Measurements from ENCODE around the gene BACH2. TPM values are rescaled to one million over a fixed set of nuclear protein-coding genes. Genes with fewer than 3 reads are reported as not detected.

BACH2 gene
- total and polyA plus RNA-seq, 2 experiments from 2014 or later = 1.6 to 5.7 TPM

DNA sequence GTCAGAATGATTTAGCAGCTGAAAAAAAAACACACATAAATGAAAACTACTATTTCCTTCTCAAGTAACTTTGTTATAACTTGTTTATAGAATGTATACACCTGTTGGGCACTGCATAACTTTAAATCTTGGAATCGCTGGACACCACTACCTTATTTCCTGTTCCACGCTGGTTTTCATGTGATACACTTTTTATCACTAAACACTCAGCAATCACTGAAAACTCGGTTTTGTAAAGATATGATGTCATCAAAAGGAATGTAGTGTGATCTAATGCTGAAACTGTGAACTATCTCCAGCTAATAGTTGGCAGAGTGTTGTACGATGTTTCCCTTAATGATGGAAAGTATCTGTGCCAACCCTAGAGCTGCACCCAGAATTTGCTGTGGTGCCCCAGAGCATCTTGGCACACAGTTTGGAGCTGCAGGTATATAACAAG is 127.9 kb downstream of the BACH2 start (continued):
- TF ChIP-seq, protein P1, sequence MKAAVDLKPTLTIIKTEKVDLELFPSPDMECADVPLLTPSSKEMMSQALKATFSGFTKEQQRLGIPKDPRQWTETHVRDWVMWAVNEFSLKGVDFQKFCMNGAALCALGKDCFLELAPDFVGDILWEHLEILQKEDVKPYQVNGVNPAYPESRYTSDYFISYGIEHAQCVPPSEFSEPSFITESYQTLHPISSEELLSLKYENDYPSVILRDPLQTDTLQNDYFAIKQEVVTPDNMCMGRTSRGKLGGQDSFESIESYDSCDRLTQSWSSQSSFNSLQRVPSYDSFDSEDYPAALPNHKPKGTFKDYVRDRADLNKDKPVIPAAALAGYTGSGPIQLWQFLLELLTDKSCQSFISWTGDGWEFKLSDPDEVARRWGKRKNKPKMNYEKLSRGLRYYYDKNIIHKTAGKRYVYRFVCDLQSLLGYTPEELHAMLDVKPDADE (IDR thresholded peaks at IDR 0.05) = no peak

DNA sequence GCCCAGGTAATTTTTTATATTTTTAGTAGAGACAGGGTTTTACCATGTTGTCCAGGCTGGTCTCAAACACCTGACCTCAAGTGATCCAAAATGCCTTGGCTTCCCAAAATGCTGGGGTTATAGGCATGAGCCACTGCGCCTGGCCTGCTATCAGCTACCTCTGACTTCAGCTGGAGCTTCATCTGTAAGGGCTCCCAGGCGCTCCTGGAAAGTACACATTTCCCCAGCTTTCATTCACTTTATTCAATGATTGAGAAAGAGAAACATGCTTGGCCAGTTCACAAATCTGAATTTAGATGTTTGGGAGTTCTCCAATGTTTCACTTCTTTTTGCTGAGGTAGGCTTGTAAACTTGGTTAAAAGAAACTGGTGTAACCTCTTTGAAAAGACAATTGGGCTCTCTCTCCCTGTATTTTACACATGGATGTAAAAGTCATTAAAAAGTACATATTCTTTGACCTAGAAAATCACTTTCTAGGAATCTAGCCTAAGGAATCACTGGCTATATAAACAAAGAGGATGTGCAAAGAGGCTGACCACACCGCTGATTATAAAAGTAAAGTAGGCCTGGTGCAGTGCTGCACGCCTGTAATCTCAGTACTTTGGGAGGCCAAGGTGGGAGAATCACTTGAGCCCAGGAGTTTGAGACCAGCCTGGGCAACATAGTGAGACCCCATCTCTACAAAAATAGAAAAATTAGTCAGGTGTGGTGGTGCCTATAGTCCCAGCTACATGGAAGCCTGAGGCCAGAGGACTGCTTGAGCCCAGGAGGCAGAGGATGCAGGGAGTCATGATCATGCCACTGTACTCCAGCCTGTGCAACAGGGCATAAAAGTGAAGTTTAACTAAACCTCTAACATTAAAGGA is 128.9 kb downstream of the BACH2 start:
- Histone ChIP-seq H3K36me3 (ENCODE audit: insufficient read depth) (no peaks in the 10 kb centered on the region), H3K4me2 (no peak overlapping the region), H3K27me3 (ENCODE audit: insufficient read depth) (no peaks in the 10 kb centered on the region), H3F3A (replicated peaks; ENCODE audit: low read depth) (no peaks in the 10 kb centered on the region), H3K4me3 (no peak overlapping the region), H4K20me1 (replicated peaks; ENCODE audit: insufficient read depth) (no peaks in the 10 kb centered on the region), H3K27ac (ENCODE audit: low read depth) (no peak overlapping the region), H3K79me2 (replicated peaks; ENCODE audit: insufficient read depth) (no peaks in the 10 kb centered on the region), H3K9me2 (ENCODE audit: insufficient read depth) (no peaks in the 10 kb centered on the region), H2AFZ (no peak overlapping the region), H3K4me1 (ENCODE audit: insufficient read depth) (no peaks in the 10 kb centered on the region)
- DNase-seq (ENCODE audit: low spot score) = no peak
- no peak for ATAC-seq
- Mint-ChIP-seq H3K27ac (no peak overlapping the region), H3K27me3 (ENCODE audit: insufficient read depth, low read depth, poor library complexity) (no peaks in the 10 kb centered on the region), H3K4me3 (no peak overlapping the region), H3K36me3 (ENCODE audit: low read depth) (no peaks in the 10 kb centered on the region), H3K4me1 (no peaks in the 10 kb centered on the region; the same call in 1 of the 3 replicates), H3K9me3 (no peaks in the 10 kb centered on the region)
- TF ChIP-seq NANOG (IDR thresholded peaks at IDR 0.05; ENCODE audit: borderline replicate concordance) (no peak), ZNF331 (CRISPR knock-in tag; IDR thresholded peaks at IDR 0.05; ENCODE audit: low read depth) (no peak), EZH2 (IDR thresholded peaks at IDR 0.05; ENCODE audit: low read depth, unreplicated experiment) (no peak), STAT1 (IDR thresholded peaks at IDR 0.05; ENCODE audit: unreplicated experiment) (no peak), POLR2AphosphoS5 (IDR thresholded peaks at IDR 0.05; ENCODE audit: low read depth) (no peak), EZH2phosphoT487 (IDR thresholded peaks at IDR 0.05; ENCODE audit: unreplicated experiment) (no peak), ZNF114 (CRISPR knock-in tag; IDR thresholded peaks at IDR 0.05) (no peak), CREB1 (CRISPR knock-in tag; IDR thresholded peaks at IDR 0.05; ENCODE audit: low read depth) (no peak)
- TF ChIP-seq, protein P2, sequence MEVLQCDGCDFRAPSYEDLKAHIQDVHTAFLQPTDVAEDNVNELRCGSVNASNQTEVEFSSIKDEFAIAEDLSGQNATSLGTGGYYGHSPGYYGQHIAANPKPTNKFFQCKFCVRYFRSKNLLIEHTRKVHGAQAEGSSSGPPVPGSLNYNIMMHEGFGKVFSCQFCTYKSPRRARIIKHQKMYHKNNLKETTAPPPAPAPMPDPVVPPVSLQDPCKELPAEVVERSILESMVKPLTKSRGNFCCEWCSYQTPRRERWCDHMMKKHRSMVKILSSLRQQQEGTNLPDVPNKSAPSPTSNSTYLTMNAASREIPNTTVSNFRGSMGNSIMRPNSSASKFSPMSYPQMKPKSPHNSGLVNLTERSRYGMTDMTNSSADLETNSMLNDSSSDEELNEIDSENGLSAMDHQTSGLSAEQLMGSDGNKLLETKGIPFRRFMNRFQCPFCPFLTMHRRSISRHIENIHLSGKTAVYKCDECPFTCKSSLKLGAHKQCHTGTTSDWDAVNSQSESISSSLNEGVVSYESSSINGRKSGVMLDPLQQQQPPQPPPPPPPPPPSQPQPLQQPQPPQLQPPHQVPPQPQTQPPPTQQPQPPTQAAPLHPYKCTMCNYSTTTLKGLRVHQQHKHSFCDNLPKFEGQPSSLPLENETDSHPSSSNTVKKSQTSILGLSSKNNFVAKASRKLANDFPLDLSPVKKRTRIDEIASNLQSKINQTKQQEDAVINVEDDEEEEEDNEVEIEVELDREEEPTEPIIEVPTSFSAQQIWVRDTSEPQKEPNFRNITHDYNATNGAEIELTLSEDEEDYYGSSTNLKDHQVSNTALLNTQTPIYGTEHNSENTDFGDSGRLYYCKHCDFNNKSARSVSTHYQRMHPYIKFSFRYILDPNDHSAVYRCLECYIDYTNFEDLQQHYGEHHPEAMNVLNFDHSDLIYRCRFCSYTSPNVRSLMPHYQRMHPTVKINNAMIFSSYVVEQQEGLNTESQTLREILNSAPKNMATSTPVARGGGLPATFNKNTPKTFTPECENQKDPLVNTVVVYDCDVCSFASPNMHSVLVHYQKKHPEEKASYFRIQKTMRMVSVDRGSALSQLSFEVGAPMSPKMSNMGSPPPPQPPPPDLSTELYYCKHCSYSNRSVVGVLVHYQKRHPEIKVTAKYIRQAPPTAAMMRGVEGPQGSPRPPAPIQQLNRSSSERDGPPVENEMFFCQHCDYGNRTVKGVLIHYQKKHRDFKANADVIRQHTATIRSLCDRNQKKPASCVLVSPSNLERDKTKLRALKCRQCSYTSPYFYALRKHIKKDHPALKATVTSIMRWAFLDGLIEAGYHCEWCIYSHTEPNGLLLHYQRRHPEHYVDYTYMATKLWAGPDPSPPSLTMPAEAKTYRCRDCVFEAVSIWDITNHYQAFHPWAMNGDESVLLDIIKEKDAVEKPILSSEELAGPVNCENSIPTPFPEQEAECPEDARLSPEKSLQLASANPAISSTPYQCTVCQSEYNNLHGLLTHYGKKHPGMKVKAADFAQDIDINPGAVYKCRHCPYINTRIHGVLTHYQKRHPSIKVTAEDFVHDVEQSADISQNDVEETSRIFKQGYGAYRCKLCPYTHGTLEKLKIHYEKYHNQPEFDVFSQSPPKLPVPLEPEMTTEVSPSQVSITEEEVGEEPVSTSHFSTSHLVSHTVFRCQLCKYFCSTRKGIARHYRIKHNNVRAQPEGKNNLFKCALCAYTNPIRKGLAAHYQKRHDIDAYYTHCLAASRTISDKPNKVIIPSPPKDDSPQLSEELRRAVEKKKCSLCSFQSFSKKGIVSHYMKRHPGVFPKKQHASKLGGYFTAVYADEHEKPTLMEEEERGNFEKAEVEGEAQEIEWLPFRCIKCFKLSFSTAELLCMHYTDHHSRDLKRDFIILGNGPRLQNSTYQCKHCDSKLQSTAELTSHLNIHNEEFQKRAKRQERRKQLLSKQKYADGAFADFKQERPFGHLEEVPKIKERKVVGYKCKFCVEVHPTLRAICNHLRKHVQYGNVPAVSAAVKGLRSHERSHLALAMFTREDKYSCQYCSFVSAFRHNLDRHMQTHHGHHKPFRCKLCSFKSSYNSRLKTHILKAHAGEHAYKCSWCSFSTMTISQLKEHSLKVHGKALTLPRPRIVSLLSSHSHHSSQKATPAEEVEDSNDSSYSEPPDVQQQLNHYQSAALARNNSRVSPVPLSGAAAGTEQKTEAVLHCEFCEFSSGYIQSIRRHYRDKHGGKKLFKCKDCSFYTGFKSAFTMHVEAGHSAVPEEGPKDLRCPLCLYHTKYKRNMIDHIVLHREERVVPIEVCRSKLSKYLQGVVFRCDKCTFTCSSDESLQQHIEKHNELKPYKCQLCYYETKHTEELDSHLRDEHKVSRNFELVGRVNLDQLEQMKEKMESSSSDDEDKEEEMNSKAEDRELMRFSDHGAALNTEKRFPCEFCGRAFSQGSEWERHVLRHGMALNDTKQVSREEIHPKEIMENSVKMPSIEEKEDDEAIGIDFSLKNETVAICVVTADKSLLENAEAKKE (CRISPR knock-in tag; IDR thresholded peaks at IDR 0.05) = no peak
- TF ChIP-seq, protein P3, sequence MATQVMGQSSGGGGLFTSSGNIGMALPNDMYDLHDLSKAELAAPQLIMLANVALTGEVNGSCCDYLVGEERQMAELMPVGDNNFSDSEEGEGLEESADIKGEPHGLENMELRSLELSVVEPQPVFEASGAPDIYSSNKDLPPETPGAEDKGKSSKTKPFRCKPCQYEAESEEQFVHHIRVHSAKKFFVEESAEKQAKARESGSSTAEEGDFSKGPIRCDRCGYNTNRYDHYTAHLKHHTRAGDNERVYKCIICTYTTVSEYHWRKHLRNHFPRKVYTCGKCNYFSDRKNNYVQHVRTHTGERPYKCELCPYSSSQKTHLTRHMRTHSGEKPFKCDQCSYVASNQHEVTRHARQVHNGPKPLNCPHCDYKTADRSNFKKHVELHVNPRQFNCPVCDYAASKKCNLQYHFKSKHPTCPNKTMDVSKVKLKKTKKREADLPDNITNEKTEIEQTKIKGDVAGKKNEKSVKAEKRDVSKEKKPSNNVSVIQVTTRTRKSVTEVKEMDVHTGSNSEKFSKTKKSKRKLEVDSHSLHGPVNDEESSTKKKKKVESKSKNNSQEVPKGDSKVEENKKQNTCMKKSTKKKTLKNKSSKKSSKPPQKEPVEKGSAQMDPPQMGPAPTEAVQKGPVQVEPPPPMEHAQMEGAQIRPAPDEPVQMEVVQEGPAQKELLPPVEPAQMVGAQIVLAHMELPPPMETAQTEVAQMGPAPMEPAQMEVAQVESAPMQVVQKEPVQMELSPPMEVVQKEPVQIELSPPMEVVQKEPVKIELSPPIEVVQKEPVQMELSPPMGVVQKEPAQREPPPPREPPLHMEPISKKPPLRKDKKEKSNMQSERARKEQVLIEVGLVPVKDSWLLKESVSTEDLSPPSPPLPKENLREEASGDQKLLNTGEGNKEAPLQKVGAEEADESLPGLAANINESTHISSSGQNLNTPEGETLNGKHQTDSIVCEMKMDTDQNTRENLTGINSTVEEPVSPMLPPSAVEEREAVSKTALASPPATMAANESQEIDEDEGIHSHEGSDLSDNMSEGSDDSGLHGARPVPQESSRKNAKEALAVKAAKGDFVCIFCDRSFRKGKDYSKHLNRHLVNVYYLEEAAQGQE (IDR thresholded peaks at IDR 0.05; ENCODE audit: unreplicated experiment) = no peak
- TF ChIP-seq, protein P4, sequence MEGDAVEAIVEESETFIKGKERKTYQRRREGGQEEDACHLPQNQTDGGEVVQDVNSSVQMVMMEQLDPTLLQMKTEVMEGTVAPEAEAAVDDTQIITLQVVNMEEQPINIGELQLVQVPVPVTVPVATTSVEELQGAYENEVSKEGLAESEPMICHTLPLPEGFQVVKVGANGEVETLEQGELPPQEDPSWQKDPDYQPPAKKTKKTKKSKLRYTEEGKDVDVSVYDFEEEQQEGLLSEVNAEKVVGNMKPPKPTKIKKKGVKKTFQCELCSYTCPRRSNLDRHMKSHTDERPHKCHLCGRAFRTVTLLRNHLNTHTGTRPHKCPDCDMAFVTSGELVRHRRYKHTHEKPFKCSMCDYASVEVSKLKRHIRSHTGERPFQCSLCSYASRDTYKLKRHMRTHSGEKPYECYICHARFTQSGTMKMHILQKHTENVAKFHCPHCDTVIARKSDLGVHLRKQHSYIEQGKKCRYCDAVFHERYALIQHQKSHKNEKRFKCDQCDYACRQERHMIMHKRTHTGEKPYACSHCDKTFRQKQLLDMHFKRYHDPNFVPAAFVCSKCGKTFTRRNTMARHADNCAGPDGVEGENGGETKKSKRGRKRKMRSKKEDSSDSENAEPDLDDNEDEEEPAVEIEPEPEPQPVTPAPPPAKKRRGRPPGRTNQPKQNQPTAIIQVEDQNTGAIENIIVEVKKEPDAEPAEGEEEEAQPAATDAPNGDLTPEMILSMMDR (conservative IDR thresholded peaks at IDR 0.05; ENCODE audit: low read depth in 2 of 2) = no peak

All from GM23338 (cell line).